ENCODE results near the gene TNFRSF17.

Gene TNFRSF17

DNA sequence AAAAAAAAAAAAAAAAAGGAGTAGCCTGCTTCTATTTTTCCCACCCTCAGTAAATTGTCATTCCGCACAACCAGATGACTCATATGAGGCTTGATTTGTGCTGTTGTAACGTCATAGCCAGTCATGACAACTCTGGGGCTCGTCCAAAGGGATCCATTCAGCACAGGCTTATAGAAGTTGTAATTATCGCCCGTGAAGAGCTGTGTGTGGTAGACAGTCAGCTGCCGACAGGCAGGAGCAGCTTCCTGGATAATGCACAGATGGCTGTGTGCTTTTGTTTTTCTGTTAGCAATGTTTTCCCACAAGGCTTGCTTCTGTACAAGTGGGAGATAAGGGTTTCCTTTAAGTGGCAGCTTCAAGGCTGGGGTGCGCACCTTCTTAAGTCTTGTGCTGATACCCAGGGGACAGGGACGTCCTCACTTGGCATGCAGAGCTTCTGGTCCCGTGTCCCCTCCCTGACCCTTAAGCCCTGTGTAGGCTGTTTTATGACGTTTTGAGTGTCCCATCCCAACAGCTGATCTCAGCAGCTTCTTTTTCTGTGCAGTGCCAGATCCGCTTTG lies 37.5 kb downstream of the TNFRSF17 start:
- DNase-seq (ENCODE audit: low read depth, low spot score): no peak

DNA sequence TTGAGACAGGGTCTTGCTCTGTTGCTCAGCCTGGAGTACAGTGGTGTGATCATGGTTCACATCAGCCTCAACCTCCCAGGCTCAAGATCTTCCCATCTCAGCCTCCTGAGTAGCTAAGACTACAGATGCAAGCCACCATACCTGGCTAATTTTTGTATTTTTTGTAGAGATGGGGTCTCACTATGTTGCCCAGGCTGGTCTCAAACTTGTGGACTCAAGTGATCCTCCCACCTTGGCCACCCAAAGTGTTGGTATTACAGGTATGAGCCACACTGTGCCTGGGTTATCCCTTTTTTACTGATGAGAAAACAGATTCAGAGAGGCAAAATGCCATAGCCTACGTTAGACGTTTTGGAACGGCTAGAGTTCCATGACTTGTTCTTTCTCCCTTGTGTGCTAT lies 41.6 kb downstream of the TNFRSF17 start:
- no peak for DNase-seq (ENCODE audit: low read depth, low spot score)

DNA sequence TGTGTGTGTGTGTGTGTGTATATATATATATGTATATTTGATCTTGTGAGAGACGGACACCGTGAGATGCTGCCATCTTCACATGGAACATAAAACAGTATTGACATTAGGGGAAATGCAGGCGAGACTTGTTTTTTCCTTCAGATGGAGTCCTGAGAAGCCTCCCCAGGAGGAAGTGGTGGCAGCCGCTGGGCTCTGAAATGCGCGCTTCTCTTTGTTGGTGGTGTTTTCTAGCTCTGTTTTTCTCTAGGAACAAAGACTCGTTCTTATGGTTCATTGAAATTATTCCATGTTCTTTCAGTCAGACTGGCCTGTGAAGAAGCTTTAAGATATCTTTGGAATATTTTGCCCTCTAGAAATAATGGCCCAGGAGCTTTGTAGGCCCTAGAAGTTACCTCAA lies 44.5 kb downstream of the TNFRSF17 start:
- no peak for DNase-seq (ENCODE audit: low read depth, low spot score)

DNA sequence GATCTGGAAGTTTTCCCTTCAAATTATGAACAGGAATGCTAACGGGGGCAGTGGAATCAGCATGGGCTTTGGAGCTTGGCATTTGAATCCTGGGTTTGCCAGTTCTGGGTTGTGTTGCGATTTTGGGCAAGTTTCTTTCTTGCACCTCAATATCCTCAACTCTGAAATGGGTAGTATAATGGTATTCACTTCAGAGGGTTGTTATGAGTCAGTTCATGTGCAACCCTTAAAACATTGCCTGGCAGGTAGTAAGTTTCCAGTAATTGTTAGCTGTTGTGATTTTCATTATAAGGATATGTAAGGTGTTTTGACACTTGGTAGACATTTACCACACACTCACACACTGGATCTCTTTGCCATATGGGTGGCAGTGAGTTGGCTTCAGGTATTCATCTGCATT lies 44.9 kb downstream of the TNFRSF17 start:
- DNase-seq (ENCODE audit: low read depth, low spot score): no peak

DNA sequence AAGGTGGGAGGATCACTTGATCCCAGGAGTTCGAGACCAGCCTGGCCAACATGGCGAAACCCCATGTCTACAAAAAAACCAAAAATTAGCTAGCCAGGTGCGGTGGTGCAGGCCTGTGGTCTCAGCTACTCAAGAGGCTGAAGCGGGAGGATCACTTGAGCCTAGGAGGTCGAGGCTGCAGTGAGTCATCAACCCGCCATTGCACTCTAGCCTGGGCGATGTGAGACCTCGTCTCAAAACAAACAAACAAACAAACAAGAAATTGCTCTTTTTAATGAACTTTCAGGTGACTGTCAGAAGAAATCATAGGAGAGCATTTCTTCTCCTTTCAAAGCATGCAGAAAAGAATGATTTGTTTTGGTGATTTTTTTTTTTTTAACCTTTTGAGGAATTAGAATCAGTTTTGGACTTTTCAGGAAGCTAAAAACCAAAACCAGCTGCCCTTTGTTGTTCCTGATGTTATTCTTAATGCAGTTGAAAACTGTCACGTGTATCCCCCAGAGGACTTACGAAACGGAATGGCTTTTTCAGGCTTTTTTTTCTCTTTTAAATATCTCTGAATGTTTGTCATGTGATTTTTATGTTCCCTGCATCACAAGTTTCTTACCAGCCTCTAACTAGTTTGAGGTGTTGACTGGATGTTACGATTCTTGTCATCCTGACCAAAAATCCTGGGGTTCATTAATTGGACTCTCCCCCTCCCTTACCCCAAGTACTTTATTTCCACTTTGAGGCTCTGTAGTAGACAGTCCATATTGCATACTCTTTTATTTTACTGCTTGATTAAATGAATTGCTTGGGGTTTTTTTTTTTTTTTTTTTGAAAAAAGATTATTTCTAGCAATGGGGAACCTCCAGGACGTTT lies 45.6 kb downstream of the TNFRSF17 start:
- no peak for DNase-seq (ENCODE audit: low read depth, low spot score)

DNA sequence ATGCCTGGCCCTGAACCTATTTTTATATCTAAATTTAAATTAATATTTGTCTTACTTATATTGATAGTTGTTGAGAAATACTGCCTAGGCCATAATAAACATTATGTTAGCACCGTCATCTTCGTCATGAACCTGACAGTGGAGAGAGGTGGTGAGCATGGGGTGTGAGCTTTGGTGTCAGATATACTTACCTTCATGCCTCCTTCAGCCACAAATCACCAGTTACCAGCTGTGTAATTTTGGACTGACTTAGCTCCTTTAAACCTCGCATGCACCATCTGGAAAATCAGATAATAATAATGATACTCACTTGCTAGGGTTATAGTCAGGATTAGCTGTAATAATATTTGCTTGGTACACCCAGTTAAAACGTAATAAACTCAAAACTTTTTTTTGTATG lies 46.6 kb downstream of the TNFRSF17 start:
- no peak for DNase-seq (ENCODE audit: low read depth, low spot score)

DNA sequence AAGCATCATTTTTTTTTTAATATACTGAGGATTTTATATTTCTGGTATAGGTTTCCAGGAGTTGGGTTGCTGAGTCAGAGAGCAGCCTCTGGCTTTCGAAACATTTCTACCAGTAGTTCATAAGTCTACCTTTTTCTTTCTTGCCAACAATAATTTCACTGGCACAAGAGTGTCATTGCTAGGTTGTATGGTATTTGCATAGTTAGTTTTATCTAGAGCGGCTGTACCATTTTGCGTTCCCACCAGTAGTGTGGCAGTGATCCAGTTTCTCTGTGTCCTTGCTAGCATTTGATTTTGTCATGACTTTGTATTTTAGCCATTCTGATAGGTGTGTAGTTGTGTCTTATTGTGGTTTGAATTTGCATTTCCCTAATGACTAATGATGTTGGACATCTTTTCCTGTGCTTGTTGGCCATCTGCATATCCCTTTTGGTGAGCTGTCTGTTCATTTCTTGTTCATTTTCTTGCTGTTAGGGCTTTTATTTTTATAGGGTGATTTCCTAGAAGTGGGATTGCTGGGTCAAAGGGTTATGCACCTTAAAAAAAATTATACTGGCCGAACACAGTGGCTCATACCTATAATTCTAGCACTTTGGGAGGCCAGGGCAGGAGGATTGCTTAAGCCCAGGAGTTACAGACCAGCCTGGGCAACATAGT lies 51.4 kb downstream of the TNFRSF17 start:
- no peak for DNase-seq (ENCODE audit: low read depth, low spot score)

DNA sequence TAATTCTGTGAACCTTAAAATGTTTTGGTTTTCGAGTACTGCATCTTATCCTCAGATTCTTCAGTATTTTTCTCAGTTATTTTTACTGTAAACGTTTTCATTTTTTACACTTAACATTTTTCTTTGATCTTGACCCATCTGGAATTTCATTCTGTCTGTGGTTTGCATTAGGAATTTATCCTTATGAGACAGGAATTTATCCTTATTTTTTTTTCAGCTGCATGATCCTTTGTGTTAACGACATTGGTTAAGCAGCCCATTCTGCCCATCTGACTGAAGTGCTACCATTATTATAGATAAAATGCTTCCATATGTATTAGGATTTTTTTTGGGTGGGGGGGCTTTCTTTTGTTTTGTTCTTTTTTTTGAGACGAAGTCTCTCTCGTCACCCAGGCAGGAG lies 52.5 kb downstream of the TNFRSF17 start:
- DNase-seq (ENCODE audit: low read depth, low spot score): no peak
